Testis (tissue), 3 donors: Measurements from ENCODE around the gene CD81. TPM values are rescaled to one million over a fixed set of nuclear protein-coding genes. Genes with fewer than 3 reads are reported as not detected.
A peak's percentile ranks its signal among the peaks of the same experiment; 100 is the strongest.

ENCODE experiments used
- DNase-seq: peaks from one replicate; pipeline ENCODE4 v3.0.0-alpha.2; 2019
- H3K27ac ChIP-seq, 2 donors: fragments of 200-600 bp; sonication (generic); one replicate each; pipeline ENCODE4 v1.5.1; 2019
- H3K27me3 ChIP-seq: fragments of 200-600 bp; sonication (generic); one replicate; pipeline ENCODE4 v1.5.1; 2019
- H3K36me3 ChIP-seq: fragments of 200-600 bp; sonication (generic); one replicate; pipeline ENCODE4 v1.5.1; 2017; ENCODE audit warnings: low read depth; ENCODE audit errors: missing control alignments
- H3K4me1 ChIP-seq: fragments of 200-600 bp; sonication (generic); one replicate; pipeline ENCODE4 v1.5.1; 2019
- H3K4me3 ChIP-seq, 2 donors: fragments of 200-600 bp; sonication (generic); one replicate each; pipeline ENCODE4 v1.5.1; 2017 to 2019
- H3K9me3 ChIP-seq: fragments of 200-600 bp; sonication (generic); one replicate; pipeline ENCODE4 v1.5.1; 2017
- POLR2A ChIP-seq: fragments of 450-650 bp; IDR thresholded peaks from one replicate; pipeline ENCODE4 v1.6.1; 2017; ENCODE audit warnings: antibody characterized with exemption, mild to moderate bottlenecking, moderate library complexity
- WGBS, 2 donors: methylation state at CpG; one replicate each; pipeline ENCODE4 v1.1.5; 2018; 5-methylcytosine and 5-hydroxymethylcytosine counted together
- intact Hi-C: fragments of 100-400 bp; cut with DNase I; formaldehyde crosslinking; loops from one replicate; pipeline ENCODE4 v1.15.1; 2023; ENCODE audit warnings: low total_unique reads
- polyA plus RNA-seq: library from polyadenylated mRNA; stranded (reverse); fragments of 350-450 nt; fragmentation: Illumina TruSeq; extraction: RNeasy Lipid Tissue Mini Kit (QIAGEN cat#74804); gene quantifications from one replicate; pipeline ENCODE4 v1.2.3, GENCODE V29; 2014; ENCODE audit warnings: low read depth, low replicate concordance; ENCODE audit not compliant: insufficient read depth
- total RNA-seq, 2 donors: library from RNA; depleted of rRNA; stranded (reverse); fragments of >200 nt; gene quantifications; one replicate each; pipeline ENCODE4 v1.2.3, GENCODE V29; 2016
- TF ChIP-seq, protein P1 (sequence below), 3 experiments: fragments of 450-650 bp in 2 of 3; fragments of 200-600 bp in 1 of 3; sonication (generic) in 1 of 3; IDR thresholded peaks; one replicate each; pipeline ENCODE4 v1.5.1; 2016 to 2019; ENCODE audit warnings: antibody characterized with exemption in 3 of 3, mild to moderate bottlenecking in 2 of 3, moderate library complexity in 1 of 3

CD81 gene
- total and polyA plus RNA-seq, 3 donors from 2014 or later = 541 to 829 (median 665) TPM

DNA sequence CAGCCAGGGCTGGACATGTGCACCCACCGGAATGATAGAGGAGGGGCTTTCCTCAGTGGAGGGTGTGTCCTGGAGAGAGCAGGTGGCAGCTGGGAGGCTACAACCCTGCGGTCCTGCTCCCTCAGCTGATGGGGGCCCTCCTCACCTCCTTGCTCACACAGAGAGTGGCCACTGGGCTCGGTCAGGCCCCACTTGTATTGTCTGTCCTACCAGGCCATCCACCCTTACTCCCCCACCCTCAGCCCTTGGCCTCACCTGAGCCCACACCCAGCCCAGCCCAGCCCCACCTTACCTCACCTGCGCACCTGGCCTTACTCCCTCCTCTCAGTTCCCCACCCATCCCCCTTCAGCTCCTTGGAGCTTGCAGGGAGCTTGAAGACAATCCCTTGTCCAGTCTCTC lies 64.1 kb downstream of the CD81 start:
- WGBS, 2 donors = 68 to 76% methylated on average over 3 to 4 of the region's 4 CpGs
- H3K4me3 ChIP-seq = no peak overlapping the region
- TF ChIP-seq, protein P1, sequence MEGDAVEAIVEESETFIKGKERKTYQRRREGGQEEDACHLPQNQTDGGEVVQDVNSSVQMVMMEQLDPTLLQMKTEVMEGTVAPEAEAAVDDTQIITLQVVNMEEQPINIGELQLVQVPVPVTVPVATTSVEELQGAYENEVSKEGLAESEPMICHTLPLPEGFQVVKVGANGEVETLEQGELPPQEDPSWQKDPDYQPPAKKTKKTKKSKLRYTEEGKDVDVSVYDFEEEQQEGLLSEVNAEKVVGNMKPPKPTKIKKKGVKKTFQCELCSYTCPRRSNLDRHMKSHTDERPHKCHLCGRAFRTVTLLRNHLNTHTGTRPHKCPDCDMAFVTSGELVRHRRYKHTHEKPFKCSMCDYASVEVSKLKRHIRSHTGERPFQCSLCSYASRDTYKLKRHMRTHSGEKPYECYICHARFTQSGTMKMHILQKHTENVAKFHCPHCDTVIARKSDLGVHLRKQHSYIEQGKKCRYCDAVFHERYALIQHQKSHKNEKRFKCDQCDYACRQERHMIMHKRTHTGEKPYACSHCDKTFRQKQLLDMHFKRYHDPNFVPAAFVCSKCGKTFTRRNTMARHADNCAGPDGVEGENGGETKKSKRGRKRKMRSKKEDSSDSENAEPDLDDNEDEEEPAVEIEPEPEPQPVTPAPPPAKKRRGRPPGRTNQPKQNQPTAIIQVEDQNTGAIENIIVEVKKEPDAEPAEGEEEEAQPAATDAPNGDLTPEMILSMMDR (IDR thresholded peaks at IDR 0.05) = no peak
- no peak for TF ChIP-seq POLR2A
- intact Hi-C loops = no loop called here
- H3K4me1 ChIP-seq = no peaks in the 10 kb centered on the region
- no peak overlapping the region for H3K27ac ChIP-seq
- H3K27me3 ChIP-seq = no peaks in the 10 kb centered on the region
- DNase-seq = no peak
- no peaks in the 10 kb centered on the region for H3K36me3 ChIP-seq
- H3K9me3 ChIP-seq = no peaks in the 10 kb centered on the region

DNA sequence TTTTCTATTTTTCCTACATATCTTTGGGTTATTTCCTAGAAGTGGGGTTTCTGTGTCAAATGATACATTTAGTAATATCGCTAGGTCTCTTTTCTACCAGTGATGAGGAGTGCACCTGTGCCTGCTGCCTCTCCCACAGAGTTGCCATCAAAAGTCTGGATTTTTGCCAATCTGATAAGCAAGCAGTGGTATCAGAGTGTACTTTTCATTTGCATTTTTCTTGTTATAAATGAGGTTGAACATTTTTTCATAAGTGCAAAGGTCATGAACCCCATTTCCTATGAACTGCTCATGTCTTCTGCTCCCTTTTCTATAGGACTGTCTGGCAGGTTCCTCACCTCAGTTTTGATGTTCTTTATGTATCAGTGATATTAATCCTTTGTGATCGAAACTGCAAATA lies 65.5 kb downstream of the CD81 start:
- Histone ChIP-seq H3K27ac (no peak overlapping the region), H3K4me3 (no peak overlapping the region), H3K4me1 (no peaks in the 10 kb centered on the region), H3K36me3 (no peaks in the 10 kb centered on the region), H3K27me3 (no peaks in the 10 kb centered on the region), H3K9me3 (no peaks in the 10 kb centered on the region)
- TF ChIP-seq, protein P1 (IDR thresholded peaks at IDR 0.05) = no peak
- TF ChIP-seq POLR2A = no peak
- intact Hi-C loops = no loop called here
- 88 to 92% methylated on average over 2 of the region's 2 CpGs for whole genome bisulfite sequencing, 2 donors
- DNase-seq = no peak

DNA sequence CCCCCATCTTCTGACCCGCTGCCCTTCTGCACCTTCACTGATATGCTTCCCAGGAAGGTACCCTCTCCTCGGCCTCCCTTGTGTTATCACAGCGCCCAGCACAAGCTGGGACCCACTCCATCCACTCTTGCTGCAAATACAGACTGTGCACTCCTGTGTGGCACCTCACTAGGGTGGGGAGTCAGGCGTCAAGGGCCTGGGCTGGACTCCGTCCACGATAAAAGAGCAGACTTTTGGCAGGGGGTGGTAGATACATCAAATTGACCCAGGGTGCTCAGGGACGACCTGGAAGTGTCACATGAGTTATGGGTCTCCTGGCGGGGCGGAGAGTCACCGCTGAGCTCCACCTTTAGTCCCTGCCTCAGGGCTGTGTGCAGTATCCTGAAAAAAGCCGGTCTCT lies 66.3 kb downstream of the CD81 start:
- intact Hi-C loops = no loop called here
- Histone ChIP-seq H3K4me1 (no peaks in the 10 kb centered on the region), H3K4me3 (no peak overlapping the region), H3K27ac (no peak overlapping the region), H3K9me3 (no peaks in the 10 kb centered on the region), H3K27me3 (no peaks in the 10 kb centered on the region), H3K36me3 (no peaks in the 10 kb centered on the region)
- WGBS, 2 donors = 52 to 57% methylated on average over 7 to 11 of the region's 11 CpGs
- DNase-seq = no peak
- no peak for TF ChIP-seq POLR2A
- TF ChIP-seq, protein P1 (IDR thresholded peaks at IDR 0.05) = no peak

DNA sequence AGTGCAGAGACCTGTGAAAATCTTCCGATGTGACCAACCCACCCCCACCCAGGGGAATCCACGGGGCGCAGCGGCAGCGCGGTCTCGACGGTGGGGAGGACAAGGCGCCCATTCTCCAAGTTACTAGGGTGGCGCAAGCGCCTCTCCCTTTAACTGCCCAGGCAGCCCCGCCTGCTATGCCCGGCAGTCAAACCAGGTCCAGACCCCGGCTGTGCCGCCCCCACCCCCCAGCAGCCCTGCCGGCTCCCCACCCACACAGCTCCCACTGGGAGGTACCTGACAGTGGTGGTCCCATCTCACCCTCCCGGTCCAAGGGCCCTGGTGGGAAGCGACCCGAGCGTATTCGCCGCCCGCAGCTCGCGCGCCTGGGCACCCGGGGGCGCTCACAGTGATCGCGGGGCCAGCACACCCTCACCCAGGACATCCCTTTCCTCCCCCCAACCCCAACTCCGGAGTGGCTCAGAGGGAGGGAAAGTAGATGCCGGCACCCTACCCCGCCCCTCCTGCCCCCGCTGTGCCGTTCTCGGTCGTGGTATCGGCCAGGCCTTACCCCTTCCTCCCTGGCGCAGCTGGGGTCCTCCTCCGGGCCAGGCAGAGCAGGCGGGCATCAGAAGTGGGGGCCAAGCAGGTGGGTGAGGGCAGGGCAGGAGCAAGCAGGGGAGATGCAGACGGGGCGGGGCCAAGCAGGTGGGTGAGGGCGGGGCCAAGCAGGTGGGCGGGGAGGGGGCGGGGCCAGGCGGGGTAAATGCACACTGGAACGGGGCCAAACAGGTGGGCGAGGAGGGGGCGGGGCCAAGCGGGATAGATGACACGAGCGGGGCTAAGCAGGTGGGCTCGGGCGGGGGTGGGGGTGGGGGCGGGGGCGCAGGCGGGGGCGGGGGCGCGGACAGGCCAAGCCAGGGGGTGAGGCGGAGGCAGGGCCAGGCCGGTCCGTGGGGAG lies 67.0 kb downstream of the CD81 start, which contains the start of gene TRPM5:
TRPM5 (minus strand) TSS at position 634 of the 940 bp plus-strand sequence. CDS start 21,478 bp downstream, outside the sequence.
- intact Hi-C loops = no loop called here
- 8% methylated on average over 44 of the region's 64 CpGs; no CpG with 5 or more reads in 1 of the 2 donors for WGBS, 2 donors
- peak; percentile 70 for DNase-seq
- Histone ChIP-seq H3K36me3 (no peaks in the 10 kb centered on the region), H3K4me1 (no peaks in the 10 kb centered on the region), H3K9me3 (no peaks in the 10 kb centered on the region), H3K27ac (no peak within 1 kb of the TSS), H3K27me3 (no peaks in the 10 kb centered on the region), H3K4me3 (peak within 1 kb of the TSS; percentile 36 to 41)
- TF ChIP-seq POLR2A = no peak
- TF ChIP-seq, protein P1 (IDR thresholded peaks at IDR 0.05) = no peak
